GM18517 (cell line): Measurements from ENCODE around the gene GLRX.
"Not testable (repeated sequence)": the region's sequence is repeated elsewhere in the genome, so short reads cannot be mapped to it uniquely, and the experiment has no call there.

Experiments
- ATAC-seq: cut with Tn5 transposase; IDR thresholded peaks from one replicate; pipeline ENCODE4 v1.9.1; 2021; ENCODE audit warnings: mild to moderate bottlenecking, moderate library complexity; ENCODE audit not compliant: unreplicated experiment

The GLRX gene

DNA sequence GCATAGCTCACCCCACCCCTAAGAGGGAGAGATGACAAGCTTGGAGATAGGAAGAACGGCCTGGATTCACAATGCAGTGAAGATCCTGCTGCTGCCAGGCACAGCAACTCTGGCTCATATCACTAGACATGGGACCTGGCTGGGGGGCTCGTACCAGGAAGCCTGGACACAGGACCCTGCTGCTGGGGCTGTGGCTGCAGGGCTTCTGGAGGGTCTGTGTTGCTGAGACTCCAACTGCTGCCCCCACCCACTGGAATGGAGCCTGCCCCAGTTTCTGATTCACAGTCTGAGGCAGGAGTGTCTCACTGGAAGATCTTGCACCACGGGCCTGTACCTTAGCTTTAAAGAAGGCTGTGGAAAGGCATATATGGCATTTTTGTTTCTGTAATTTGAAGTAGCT is 31.0 kb upstream of the GLRX start:
- ATAC-seq, result no peak

DNA sequence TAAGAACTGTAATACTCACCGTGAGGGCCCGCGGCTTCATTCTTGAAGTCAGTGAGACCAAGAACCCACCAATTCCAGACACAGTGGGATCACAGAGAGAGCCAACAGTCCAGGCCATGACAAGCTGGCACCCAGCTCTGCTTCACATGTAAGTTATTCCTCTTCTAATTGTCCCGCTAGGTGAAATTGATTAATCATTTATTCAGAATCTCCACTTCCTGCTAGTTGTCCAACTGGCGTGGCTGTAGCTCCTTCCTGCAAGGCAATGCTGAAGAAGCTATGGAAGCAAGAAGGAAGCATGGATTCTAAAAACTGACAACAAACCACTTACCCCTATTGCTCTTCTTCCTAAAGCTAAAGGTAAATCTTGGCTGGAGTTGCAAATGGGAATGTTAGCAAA is 30.0 kb upstream of the GLRX start:
- ATAC-seq, result no peak

DNA sequence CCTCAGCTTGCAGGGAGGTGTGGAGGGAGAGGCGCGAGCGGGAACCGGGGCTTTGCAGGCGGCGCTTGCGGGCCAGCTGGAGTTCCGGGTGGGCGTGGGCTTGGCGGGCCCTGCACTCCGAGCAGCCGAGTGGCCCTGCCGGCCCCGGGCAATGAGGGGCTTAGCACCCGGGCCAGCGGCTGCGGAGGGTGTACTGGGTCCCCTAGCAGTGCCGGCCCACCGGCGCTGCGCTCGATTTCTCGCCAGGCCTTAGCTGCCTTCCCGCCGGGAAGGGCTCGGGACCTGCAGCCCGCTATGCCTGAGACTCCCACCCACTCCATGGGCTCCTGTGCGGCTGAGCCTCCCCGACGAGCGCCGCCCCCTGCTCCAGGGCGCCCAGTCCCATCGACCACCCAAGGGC is 28.6 kb upstream of the GLRX start:
- ATAC-seq, result not testable (repeated sequence)

DNA sequence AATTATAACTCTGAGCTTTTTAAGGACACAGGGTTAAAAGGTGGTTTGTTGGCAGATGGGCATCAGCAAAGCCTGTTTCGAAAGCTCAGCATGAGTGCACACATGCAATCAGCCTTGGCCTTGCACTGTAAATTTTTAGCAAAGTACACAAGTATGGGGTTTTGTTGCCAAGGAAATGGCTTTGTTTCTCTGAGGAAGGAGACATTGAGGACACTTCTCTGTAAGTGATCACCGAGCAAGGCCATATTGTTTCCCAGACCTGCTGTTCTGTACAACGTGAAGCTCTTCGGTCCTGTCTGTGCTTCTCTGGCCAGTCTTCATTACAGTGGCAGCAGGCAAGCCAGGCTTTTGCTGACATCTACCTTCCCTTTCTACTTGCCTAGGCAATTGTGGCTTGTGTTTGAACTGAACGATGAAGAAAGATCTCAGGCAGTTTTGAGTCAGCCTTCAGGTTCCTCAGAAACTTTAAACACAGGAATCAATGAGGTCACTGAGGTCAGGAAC is 27.9 kb upstream of the GLRX start:
- ATAC-seq, result no peak

DNA sequence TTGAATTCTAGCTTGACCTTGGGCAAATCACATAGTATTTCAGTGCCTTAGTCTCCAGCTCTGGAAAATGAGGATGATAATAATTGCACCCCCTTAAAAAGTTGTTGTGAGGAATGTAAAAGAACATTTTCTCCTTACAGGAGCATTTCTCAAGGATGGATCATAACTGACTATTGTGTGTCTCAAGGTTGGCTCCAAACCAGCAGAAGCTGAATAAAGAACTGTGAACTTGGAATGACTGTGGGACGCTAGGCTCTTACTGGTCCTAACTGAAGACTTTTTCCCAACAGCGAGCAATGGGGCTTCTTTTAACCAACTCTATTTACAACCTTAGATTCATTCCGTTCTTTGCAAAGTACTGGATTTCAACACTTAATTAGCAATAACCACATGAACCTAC is 26.2 kb upstream of the GLRX start:
- ATAC-seq, result no peak

DNA sequence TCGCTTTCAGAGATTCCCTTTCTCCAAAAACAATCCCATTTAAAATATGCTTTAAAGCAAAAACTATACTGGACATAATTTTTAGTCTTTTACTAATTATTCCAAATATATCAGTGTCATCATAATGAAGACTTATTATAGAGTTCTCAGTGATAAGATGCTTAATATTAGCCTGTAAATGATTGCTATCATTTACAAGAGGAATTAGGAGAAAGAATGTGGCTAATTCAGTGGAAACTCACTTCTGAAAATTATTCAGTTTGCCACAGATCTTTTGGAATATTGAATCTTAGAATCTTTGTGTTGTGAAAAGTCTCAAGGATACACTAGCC is 24.7 kb upstream of the GLRX start:
- no peak for ATAC-seq

DNA sequence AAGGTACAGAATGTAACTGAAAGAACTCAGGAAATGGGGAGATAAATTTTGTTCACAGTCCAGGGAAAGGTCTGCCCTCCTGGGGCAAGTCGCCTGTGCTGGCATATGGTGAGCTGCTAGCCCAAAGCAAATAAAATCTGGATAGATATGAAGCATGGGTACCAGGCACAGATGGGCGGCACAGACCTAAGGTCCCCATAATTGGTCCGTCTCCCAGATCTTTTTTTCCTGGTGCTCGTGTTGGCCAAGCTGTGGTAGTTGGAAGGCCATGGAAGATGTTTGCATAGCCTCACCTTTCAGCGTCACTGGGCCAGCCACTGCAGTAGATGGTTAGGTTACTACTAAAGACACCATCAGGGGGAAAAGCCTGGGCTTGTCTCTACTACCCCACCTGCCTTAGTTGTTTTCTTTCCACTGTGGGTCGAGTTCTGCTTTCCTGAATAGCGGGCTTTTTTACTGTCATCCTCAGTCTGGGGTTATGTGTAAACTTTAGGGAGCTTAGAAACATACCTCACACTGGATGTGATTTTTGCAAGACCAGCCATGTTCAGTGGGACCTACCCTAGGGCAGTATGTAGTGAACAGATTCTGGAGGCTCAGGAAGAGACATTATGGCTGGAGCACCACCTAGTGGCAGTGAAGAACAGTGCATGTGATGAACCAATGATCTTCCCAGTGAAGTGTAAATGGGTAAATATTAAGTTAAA is 24.2 kb upstream of the GLRX start:
- peak; percentile 72 for ATAC-seq

DNA sequence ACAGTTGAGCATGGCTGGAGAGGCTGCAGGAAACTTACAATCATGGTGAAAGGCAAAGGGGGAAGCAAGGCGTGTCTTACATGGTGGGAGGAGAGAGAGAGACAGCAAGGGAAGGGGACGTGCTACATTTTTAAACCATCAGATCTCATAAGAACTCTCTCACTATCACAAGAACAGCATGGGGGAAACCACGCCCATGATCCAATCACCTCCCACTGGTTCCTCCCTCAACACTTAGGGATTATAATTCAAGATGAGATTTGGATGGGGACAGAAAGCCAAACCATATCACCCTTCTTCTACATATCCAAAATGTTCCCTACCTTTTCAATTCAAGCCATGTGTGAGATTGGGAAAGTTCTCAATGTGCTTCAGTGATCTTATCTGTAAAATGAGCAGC is 22.9 kb upstream of the GLRX start:
- no peak for ATAC-seq

DNA sequence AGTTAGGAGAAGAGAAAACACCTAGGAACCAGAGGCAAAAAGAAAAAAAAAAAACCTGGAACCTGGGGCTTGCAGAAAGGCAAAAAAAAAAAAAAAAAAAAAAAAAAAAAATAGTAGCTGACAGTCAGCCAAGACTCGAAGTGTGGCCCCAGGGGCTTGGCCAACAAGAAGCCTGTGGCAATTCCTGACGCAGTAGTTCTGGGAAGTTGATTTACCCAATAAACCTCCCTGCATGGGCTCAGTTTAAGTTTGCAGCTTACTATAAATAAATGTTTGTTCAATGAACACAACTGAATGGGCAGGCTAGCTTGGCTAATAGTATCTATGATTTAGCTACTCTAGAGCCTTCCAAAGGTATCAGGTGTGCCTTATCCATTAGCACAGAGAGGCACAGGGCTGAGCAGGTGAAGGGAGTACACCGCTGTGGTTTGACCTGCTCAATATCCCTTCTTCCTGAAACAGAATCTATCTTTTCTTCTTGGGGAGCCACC is 21.3 kb upstream of the GLRX start:
- ATAC-seq, result no peak

DNA sequence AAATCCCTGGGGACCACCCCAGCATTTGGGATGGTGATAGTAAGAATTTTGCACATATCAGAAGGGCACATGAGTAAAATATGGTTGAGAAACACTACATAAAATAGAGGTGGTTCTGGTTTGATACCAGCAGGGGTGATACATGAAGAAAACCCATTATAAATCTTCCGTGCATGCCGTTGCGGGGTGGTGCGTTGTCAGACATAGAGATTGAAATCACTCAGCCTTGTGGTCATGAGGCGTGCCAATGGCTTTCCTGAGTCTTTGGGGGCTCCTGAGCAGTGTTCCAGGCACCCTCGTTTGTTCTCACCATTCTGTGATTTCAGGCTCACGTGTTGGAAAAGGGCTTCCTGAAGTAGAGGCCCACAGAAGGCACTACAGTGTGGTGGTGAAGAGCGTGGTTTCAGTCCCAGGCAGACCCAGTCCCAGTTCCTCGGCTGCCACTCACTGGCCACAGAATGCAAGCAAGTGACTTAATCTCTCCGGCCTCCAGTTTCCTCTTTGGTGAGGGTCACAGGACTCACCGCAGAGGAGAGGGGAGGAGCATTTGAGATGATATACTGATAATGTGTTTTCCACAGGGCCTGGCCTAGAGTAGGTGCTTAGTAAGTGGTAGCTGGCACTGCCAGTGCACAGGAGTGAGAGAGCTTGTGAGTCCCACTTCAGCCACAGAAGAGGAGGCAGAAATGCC is 20.5 kb upstream of the GLRX start:
- ATAC-seq, result peak; percentile 85

DNA sequence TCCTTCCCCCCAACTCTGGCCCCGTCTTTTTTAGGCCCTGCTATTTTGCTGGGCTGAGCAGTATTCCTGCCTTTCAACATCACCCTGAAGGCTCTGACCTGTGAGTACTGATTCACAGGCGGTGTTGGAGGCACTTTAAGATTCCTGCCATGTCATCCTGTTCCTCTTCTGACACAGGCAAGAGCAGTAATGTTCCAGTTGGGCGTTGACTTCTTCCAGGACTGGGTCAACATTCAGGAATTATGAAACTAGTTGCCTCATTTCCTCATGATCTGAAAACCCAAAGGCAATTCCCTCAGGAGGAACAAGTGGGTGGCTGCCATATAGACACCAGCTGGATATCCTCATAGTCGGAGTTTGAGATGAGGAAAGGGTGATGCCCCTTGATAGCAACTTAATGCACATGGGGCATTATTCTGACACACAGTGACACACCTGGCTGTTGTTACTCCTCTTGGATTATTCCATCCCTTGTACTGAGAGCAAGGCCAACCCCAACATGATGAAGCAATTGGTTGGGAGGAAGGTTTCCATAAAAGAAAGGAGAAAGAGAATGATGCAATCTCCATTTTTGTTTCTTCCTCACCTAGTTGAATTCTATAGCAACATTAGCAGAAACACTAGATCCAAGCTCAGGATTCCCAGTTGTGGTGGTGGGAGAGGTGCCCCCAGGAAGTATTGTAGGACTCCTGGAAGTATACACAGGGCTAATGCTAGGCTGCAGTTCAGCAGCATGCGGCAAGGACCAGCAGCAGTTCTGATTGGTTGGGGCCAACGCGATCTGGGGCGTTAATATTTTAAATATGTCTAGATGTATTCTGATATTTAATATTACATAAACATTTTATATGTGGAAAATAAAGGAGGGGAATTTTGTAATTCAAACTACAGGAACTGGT is 19.6 kb upstream of the GLRX start:
- ATAC-seq, result no peak

DNA sequence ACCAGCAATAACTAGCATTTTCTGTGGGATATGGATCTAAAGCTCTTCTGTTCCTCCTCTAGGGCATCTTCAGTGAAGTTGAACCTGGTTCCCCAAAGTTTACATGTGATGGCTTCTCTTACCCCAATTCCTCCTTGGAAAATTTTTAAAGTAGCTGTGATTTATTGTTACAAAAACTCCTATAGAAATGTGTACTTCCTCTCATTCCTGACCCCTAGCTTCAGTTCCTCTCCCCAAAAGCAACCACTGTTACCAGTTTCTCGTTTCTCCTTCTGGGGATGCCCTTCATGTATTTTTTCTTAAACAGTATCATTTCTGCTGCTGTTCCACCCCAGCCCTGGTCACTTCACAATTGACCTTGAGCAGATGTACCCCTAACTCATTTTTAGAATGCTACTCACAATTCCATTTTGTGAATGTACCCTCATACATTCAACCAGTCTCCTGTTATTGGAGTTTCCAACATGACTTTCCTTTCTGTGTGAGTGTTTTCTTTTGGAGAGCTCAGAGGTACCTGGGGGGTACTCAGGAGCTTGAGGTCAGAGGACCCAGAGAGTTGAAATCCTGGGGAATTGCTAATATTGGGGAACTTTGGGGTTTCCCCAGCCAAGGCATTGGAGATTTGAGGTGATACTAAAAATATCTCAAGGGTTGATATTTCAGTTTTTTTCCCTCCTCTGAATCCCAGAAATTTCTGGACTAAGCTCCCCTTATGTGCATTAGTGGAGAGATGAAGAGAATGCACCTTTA is 18.6 kb upstream of the GLRX start:
- no peak for ATAC-seq

DNA sequence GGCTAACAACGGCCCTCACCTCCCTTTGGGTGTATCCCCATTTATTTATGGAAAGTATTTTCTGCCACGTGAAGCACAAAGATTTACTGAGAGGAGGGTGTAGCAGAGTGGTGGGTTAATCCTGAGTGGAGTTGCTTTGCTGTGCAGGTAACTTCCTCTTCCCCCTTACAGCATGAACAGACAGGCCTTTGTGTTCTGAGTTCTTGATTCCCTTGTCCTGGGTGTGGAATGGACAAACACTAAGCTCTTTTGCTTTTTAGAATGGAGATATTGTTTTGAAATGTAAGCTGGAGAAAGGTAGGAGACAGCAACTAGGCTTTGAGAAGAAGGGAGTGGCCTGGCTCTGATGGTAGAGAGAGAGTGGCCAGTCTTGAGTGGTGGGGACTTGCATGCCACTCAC is 17.1 kb upstream of the GLRX start:
- ATAC-seq, result no peak

DNA sequence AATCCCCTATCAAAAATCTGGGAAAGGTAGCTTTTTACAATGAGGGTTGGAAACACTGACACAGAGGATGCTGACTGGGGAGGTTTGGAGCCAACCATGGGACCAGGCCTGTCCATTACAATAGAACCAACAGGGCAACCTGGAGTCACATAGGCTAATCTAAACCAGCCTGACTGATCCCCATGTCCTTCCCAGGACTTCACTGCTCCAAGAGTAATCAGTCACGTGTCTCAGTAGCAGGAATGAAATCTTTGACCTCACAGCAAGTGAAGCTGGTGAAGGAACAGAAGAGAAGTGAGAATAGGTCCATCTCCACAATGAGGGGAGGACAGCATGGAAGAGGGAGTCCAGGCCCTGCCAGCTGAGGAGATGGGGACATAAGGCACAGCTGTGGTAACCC is 16.0 kb upstream of the GLRX start:
- no peak for ATAC-seq

DNA sequence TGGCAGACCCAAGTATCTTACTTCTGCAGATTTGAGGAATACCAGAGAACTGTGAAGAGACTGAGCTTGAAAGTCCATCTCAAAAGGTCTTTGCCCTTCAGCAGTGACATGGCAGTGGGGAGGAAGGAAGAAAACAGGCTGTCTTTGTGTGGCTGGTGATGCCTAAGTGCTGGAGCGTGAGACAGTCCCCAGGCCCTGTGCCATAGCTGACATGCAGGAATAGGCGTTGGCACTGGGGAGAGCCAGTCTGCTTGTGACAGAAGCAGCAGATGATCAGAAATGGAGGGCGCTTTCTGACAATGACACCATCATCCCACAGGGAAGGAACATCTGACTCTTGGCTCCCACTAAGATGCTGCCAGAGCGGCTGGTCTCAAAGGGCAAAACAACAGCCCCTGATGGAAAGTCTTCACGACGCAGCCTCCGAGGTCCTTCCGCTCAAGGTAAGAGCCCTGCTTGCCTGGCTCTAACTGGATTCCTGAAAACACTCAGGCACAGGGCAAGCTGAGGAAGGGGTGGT is 15.5 kb upstream of the GLRX start:
- no peak for ATAC-seq

DNA sequence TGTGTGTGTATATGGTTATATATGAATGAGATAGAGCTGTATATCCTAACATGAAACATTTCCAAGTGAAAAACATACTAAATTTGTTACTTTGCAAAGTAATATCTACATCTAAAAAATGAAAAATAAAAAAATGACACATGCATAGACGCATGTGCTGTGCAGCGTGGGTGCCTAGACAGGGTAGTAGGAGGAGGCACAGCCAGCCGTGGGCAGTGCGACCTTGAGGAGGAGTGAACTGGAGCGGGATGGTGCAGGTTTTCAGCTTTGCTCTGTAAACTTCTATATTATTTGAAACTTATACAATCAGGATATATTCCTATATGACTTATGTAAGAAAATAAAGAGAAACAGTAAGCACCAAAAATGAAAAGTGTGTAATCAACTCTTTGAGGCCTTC is 15.0 kb upstream of the GLRX start:
- no peak for ATAC-seq

DNA sequence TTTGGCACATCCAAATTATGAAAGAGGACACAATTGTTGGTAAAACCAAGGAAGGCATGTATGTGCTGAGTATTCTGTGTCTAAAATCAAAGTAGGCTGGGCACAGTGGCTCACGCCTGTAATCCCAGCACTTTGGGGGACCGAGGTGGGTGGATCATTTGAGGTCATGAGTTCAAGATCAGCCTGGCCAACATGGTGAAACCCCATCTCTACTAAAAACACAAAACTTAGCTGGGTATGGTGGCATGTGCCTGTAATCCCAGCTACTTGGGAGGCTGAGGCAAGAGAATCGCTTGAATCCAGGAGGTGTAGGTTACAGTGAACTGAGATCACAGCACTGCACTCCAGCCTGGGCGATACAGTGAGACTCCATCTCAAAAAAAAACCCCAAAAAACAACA is 14.4 kb upstream of the GLRX start:
- ATAC-seq, result not testable (repeated sequence)

DNA sequence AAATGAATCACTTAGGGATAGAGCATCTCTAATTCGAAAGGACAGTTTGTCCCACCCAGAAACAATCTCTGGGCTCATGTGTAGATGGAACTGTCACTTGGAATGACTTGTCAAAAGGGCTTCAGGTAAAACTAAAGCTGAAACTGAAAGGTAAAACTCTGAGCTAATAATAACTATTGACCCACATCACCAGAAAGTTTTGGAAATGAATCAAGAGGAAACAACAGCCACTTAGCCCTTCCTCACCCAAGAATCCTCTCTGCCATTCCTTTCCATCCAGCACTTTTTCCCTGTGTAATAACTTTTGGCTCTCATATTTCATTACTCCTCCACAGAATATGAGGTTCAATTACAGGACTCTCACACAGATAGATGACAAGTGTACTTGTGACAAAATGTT is 14.0 kb upstream of the GLRX start:
- no peak for ATAC-seq

DNA sequence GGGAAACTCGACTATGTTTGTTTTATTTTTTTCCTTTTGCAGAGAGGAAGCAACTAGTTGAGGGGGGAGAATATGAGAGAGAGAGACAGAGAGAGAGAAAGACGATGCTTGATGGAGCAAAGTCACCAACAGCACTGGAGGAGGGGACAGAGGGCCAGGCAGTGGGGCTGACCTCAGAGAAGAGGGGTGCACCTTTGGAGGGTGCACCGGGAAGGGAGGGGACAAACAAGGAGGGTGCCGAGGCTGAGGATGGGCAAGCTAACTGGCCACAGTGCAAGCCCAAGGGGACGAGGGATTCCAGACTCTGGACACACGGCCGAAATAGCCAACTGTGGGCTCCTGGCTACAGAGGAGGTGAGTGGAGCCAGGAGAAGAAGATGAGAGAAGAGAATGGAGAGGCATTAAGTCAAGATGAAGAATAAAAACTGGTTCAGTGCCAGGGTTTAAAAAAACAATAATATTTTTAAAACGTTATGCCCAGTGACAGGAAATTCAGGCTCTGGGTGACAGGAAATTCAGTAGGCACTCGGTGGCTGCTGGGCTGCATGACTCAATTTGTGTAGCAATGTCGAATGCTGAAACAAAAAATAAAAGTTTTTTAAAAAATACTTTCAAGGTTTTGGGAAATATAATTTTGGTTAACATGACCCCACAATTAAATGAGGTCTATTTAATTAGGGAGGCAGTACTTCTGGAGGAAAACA is 13.3 kb upstream of the GLRX start:
- no peak for ATAC-seq

DNA sequence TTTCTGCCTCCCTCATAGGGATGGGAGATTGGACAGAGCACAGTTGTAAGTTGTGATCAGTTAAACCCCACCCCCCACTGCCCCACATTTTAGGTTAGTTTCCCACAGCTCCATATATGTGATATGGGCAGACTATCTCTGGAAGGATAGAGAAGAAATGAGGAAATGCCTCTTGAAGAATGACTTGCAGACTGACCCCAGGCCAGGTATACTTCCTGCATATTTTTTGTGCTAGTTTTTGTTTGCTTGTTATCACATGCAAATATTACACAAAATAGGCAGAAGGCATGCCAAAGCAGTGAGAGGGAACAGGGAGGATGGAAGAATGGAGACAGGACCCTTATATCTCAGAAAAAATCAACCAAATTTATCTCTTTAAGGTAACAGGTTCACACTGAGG is 10.1 kb upstream of the GLRX start:
- no peak for ATAC-seq
